Transverse colon (tissue), 4 donors: Measurements from ENCODE around the gene IP6K1. TPM values are rescaled to one million over a fixed set of nuclear protein-coding genes. Genes with fewer than 3 reads are reported as not detected.

Source experiments
- DNase-seq: peaks from one replicate; pipeline ENCODE4 v3.0.0-alpha.2; 2019
- H3K27ac ChIP-seq, 4 donors: fragments of 200-600 bp; sonication (generic); 2 replicates each; pipeline ENCODE4 v1.5.1; 2016 to 2018; ENCODE audit warnings: inconsistent platforms in 4 of 4
- H3K27me3 ChIP-seq: fragments of 200-600 bp; sonication (generic); 2 replicates; pipeline ENCODE4 v1.5.1; 2017; ENCODE audit warnings: inconsistent platforms
- H3K36me3 ChIP-seq, 4 donors: fragments of 200-600 bp; sonication (generic); 2 replicates each; pipeline ENCODE4 v1.5.1; 2017 to 2019; ENCODE audit warnings: inconsistent platforms in 4 of 4
- H3K4me1 ChIP-seq, 4 donors: fragments of 200-600 bp; sonication (generic); 2 replicates each; pipeline ENCODE4 v1.5.1; 2017 to 2020; ENCODE audit warnings: inconsistent platforms in 4 of 4
- H3K4me3 ChIP-seq, 4 donors: fragments of 200-600 bp; sonication (generic); 1 replicate in 1 of 4; 2 replicates in 3 of 4; pipeline versions ENCODE4 v1.5.1 to v1.6.1; 2017 to 2019; ENCODE audit warnings: inconsistent platforms in 4 of 4
- H3K9me3 ChIP-seq, 2 donors: fragments of 200-600 bp; sonication (generic); 2 replicates each; pipeline ENCODE4 v1.5.1; 2017 to 2019; ENCODE audit warnings: inconsistent platforms in 2 of 2
- EP300 ChIP-seq: sonication (generic); formaldehyde crosslinking; IDR thresholded peaks from one replicate; pipeline ENCODE4 v1.6.1; 2017; ENCODE audit warnings: antibody characterized with exemption, low read depth
- POLR2A ChIP-seq: fragments of 450-650 bp; IDR thresholded peaks from one replicate; pipeline ENCODE4 v1.6.1; 2016; ENCODE audit warnings: antibody characterized with exemption, mild to moderate bottlenecking, moderate library complexity
- POLR2AphosphoS5 ChIP-seq, 3 donors: sonication (generic); formaldehyde crosslinking; IDR thresholded peaks; one replicate each; pipeline ENCODE4 v1.6.1; 2016; ENCODE audit warnings: antibody characterized with exemption in 3 of 3
- WGBS, 2 donors: methylation state at CpG; one replicate each; pipeline ENCODE4 v1.1.5; 2018; ENCODE audit warnings: low coverage in 1 of 2; 5-methylcytosine and 5-hydroxymethylcytosine counted together
- in situ Hi-C, 4 donors: fragments of 200-750 bp; cut with MboI; loops; one replicate each; pipeline versions ENCODE4 v1.15.0 to v1.15.1; 2017; ENCODE audit warnings: low sequenced_read_pairs in 3 of 4, low pct_ligation_motif_present in 1 of 4, low pct_unique_long_range_greater_than_20kb in 1 of 4
- intact Hi-C: fragments of 100-400 bp; cut with DNase I; formaldehyde crosslinking; loops from one replicate; pipeline ENCODE4 v1.15.1; 2023; ENCODE audit warnings: low total_unique reads
- total RNA-seq, 4 donors: library from RNA; depleted of rRNA; stranded (reverse); fragments of >200 nt; gene quantifications; one replicate each; pipeline ENCODE4 v1.1.0, GENCODE V29; 2016
- TF ChIP-seq, protein P1 (sequence below), 5 experiments: fragments of 200-600 bp in 3 of 5; fragments of 450-650 bp in 2 of 5; sonication (generic) in 3 of 5; IDR thresholded peaks; 1 replicate in 2 of 5; 2 replicates in 3 of 5; pipeline ENCODE4 v1.5.1; 2016 to 2017; ENCODE audit warnings: antibody characterized with exemption in 5 of 5, inconsistent platforms in 3 of 5, mild to moderate bottlenecking in 2 of 5, moderate library complexity in 1 of 5

Gene IP6K1
- total RNA-seq, 4 donors from 2014 or later = 20.5 to 40.7 (median 39.7) TPM

DNA sequence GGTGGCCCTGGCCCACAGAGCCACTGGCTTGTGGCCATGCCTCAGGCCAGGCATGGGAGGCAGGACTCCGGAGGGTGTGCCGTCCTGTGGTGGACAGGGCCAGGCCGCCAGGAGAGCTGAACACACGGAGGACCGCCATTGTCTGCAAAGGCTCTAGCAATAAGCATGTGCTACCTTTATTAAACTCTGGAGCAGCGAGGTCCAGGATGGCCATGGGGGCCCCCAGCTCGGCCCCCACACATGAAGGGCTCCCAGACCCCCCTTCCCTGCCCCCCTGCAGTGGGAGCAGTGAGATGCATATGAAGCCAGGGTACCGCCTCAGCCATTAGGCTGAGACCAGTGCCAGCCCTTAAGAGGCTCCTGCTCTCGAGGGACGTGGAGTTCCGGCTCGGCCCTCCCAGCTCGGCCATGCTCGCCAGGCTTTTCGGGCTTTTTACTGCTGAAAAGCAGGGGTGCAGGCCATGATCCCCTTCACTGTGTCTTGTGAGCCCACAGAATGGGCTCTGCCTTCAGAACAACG is 69.6 kb downstream of the IP6K1 start:
- H3K4me3 ChIP-seq = no peak overlapping the region
- H3K4me1 ChIP-seq = peaks cover 7 to 17% (median 14%) of the 10 kb centered on the region in 4 donors
- intact Hi-C loops (no loop called here), in situ Hi-C loops (no loop called here)
- no peak overlapping the region for H3K27ac ChIP-seq
- no peaks in the 10 kb centered on the region for H3K27me3 ChIP-seq
- 93% methylated on average over 16 of the region's 16 CpGs; no CpG with 5 or more reads in 1 of the 2 donors for WGBS, 2 donors
- TF ChIP-seq, protein P1, sequence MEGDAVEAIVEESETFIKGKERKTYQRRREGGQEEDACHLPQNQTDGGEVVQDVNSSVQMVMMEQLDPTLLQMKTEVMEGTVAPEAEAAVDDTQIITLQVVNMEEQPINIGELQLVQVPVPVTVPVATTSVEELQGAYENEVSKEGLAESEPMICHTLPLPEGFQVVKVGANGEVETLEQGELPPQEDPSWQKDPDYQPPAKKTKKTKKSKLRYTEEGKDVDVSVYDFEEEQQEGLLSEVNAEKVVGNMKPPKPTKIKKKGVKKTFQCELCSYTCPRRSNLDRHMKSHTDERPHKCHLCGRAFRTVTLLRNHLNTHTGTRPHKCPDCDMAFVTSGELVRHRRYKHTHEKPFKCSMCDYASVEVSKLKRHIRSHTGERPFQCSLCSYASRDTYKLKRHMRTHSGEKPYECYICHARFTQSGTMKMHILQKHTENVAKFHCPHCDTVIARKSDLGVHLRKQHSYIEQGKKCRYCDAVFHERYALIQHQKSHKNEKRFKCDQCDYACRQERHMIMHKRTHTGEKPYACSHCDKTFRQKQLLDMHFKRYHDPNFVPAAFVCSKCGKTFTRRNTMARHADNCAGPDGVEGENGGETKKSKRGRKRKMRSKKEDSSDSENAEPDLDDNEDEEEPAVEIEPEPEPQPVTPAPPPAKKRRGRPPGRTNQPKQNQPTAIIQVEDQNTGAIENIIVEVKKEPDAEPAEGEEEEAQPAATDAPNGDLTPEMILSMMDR (IDR thresholded peaks at IDR 0.05) = no peak
- TF ChIP-seq POLR2AphosphoS5 (IDR thresholded peaks at IDR 0.05) = no peak
- no peak for TF ChIP-seq POLR2A
- no peak for TF ChIP-seq EP300
- H3K36me3 ChIP-seq = no peaks in the 10 kb centered on the region
- no peaks in the 10 kb centered on the region for H3K9me3 ChIP-seq
- no peak for DNase-seq

DNA sequence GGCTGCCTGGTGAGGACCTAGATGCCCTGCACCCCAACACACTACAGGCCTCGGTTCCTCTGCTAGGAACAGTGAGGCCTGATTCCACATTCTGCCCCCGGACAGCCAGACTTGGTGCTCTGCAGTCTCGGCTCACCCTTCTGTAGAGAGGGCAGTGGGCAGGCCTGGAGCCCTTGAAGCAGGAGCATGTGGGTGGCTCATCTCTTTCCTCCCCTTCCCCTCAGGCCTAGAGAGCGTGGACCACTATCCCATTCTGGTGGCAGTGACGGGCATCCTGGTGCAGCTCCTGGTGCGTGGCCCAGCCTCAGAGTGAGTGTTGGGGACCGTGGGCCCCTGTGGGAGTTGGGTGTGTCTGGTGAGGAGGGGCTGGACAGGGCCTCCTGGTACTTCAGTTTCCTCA is 70.2 kb downstream of the IP6K1 start:
- intact Hi-C loops = no loop called here
- no peaks in the 10 kb centered on the region for H3K36me3 ChIP-seq
- in situ Hi-C loops = no loop called here
- TF ChIP-seq POLR2A = no peak
- TF ChIP-seq EP300 = no peak
- TF ChIP-seq, protein P1 (IDR thresholded peaks at IDR 0.05) = no peak
- no peak for TF ChIP-seq POLR2AphosphoS5 (IDR thresholded peaks at IDR 0.05)
- H3K9me3 ChIP-seq = no peaks in the 10 kb centered on the region
- WGBS, 2 donors = 91% methylated on average over 7 of the region's 7 CpGs; no CpG with 5 or more reads in 1 of the 2 donors
- no peak overlapping the region for H3K27ac ChIP-seq
- no peak overlapping the region for H3K4me3 ChIP-seq
- peaks cover 7 to 17% (median 14%) of the 10 kb centered on the region in 4 donors for H3K4me1 ChIP-seq
- H3K27me3 ChIP-seq = no peaks in the 10 kb centered on the region
- no peak for DNase-seq

DNA sequence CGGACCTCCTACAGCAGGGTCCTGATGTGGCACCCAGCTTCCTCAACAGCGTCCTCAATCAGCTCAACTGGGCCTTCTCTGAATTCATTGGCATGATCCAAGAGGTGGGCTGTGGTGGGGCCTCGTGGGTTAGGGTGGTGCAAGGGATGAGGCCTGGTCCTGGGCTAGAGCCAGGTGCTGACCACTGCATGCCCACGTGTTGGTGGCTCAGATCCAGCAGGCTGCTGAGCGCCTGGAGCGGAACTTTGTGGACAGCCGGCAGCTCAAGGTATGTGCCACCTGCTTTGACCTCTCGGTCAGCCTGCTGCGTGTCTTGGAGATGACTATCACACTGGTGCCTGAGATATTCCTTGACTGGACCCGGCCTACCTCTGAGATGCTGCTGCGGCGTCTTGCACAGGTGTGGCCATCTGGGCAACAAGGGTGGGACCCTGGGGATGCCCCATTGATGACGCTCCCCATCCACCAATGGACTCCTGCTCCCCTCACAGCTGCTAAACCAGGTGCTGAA is 70.7 kb downstream of the IP6K1 start:
- H3K36me3 ChIP-seq = no peaks in the 10 kb centered on the region
- no peaks in the 10 kb centered on the region for H3K27me3 ChIP-seq
- H3K9me3 ChIP-seq = no peaks in the 10 kb centered on the region
- no peak for DNase-seq
- intact Hi-C loops (no loop called here), in situ Hi-C loops (no loop called here)
- H3K4me3 ChIP-seq = no peak overlapping the region
- H3K27ac ChIP-seq = no peak overlapping the region
- WGBS, 2 donors = 92 to 93% methylated on average over 2 to 13 of the region's 13 CpGs
- TF ChIP-seq, protein P1 (IDR thresholded peaks at IDR 0.05) = no peak
- TF ChIP-seq POLR2A (no peak), POLR2AphosphoS5 (IDR thresholded peaks at IDR 0.05) (no peak), EP300 (no peak)
- H3K4me1 ChIP-seq = peaks cover 7 to 17% (median 14%) of the 10 kb centered on the region in 4 donors

DNA sequence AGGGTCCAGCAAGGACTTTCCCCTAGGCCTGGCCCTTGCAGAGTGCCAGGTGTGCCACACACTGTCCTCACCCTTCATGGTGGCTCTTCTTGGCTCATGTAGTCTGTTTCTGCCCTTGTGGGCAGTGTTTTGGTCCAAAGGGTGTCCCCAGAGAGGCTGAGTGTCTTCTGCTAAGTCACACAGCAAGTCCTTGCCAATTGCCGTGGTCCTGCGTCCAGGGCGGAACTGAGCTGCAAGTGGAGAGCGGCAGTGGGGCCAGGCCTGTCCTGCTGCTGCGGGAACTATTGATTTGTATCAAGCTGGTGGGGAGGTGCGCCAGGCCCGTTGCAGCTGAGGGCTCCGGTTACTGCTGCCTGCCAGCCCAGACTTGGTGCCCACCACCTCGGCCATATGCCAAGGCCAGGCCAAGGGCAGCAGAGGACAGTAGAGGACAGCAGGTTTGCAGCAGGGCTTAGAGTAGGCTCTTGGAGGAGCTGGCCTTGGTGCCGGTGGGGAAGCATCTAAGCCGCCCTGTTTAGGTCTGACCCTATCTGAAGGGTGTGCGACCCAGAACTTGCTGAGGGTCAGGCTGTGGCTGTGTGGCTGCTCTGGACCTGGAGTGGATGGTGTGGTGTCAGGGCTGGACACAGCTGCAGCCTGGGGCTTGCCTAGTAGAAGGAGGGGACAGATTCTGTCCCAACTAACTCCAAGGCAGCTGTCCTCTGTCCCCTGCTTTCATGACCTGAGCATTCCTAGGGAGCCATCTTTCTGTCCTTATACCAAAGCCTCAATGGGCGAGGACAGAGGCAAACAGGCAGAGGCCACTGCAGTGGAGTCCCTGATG is 71.4 kb downstream of the IP6K1 start:
- in situ Hi-C loops = no loop called here
- WGBS, 2 donors = 91% methylated on average over 13 of the region's 13 CpGs; no CpG with 5 or more reads in 1 of the 2 donors
- Histone ChIP-seq H3K27me3 (no peaks in the 10 kb centered on the region), H3K9me3 (no peaks in the 10 kb centered on the region), H3K27ac (no peak overlapping the region), H3K4me1 (peaks cover 7 to 15% (median 13%) of the 10 kb centered on the region in 4 donors), H3K36me3 (no peaks in the 10 kb centered on the region), H3K4me3 (no peak overlapping the region)
- no peak for TF ChIP-seq POLR2A
- no peak for TF ChIP-seq EP300
- TF ChIP-seq, protein P1 (IDR thresholded peaks at IDR 0.05) = no peak
- TF ChIP-seq POLR2AphosphoS5 (IDR thresholded peaks at IDR 0.05) = no peak
- DNase-seq = no peak
- intact Hi-C loops = no loop called here
